Purkinje cell (primary cell): Measurements from ENCODE around the gene KRTCAP3. TPM values are rescaled to one million over a fixed set of nuclear protein-coding genes. Genes with fewer than 3 reads are reported as not detected.

Source experiments
- polyA plus RNA-seq: library from polyadenylated mRNA; unstranded; fragments of >200 nt; fragmentation: Nextera tagmentation; gene quantifications from 2 replicates; pipeline ENCODE4 v1.2.1, GENCODE V29; 2014

KRTCAP3 gene
- polyA plus RNA-seq: 2.8 and 12.7 TPM in 2 replicates

GRCh38 chr2:27441958-27442919 is at the start of gene KRTCAP3:
TSS of gene KRTCAP3 (plus strand) at chr2:27442381. CDS start at chr2:27442413, 32 bp downstream.

GRCh38 chr2:27409321-27410073 is 32.7 kb upstream of the KRTCAP3 start, which contains the start of gene PPM1G:
TSS of gene PPM1G (minus strand) at chr2:27409591. CDS start at chr2:27409422, 169 bp downstream.

GRCh38 chr2:27428213-27428977 is 13.8 kb upstream of the KRTCAP3 start, which contains the start of gene NRBP1:
TSS of gene NRBP1 (plus strand) at chr2:27428631. CDS start at chr2:27433274, 4,643 bp downstream.

GRCh38 chr2:27489498-27490397 is 47.6 kb downstream of the KRTCAP3 start, which contains the start of gene IFT172:
TSS of gene IFT172 (minus strand) at chr2:27489743. CDS start at chr2:27489653, 90 bp downstream.

Other genes starting within 250 kb of the KRTCAP3 start
- gene ATRAID, start 230.3 kb upstream of the KRTCAP3 start, polyA plus RNA-seq: 123 and 146 TPM in 2 replicates
- 7.2 and 9.7 TPM in 2 replicates for gene SLC5A6, start 230.1 kb upstream of the KRTCAP3 start, polyA plus RNA-seq
- gene CAD, start 225.0 kb upstream of the KRTCAP3 start, polyA plus RNA-seq: 4.1 and 4.9 TPM in 2 replicates
- gene SLC30A3, start 179.3 kb upstream of the KRTCAP3 start, polyA plus RNA-seq: 6.0 TPM in 1 of 2 replicates, not detected in the other
- not detected in 2 replicates for gene DNAJC5G, start 166.9 kb upstream of the KRTCAP3 start, polyA plus RNA-seq
- not detected in 2 replicates for gene TRIM54, start 160.0 kb upstream of the KRTCAP3 start, polyA plus RNA-seq
- gene UCN, start 133.9 kb upstream of the KRTCAP3 start, polyA plus RNA-seq: 0.43 TPM in 1 of 2 replicates, not detected in the other
- 142 and 167 TPM in 2 replicates for gene MPV17, start 119.3 kb upstream of the KRTCAP3 start, polyA plus RNA-seq
- 20.5 and 37.4 TPM in 2 replicates for gene GTF3C2, start 85.6 kb upstream of the KRTCAP3 start, polyA plus RNA-seq
- 18.7 and 31.8 TPM in 2 replicates for gene EIF2B4, start 72.0 kb upstream of the KRTCAP3 start, polyA plus RNA-seq
- 31.2 and 34.0 TPM in 2 replicates for gene SNX17, start 71.8 kb upstream of the KRTCAP3 start, polyA plus RNA-seq
- gene ZNF513, start 61.6 kb upstream of the KRTCAP3 start, polyA plus RNA-seq: 0.47 and 3.0 TPM in 2 replicates
- 16.7 and 18.0 TPM in 2 replicates for gene PPM1G, start 32.8 kb upstream of the KRTCAP3 start, polyA plus RNA-seq
- gene NRBP1, start 13.8 kb upstream of the KRTCAP3 start, polyA plus RNA-seq: 22.5 and 31.9 TPM in 2 replicates
- 22.7 and 29.2 TPM in 2 replicates for gene IFT172, start 47.4 kb downstream of the KRTCAP3 start, polyA plus RNA-seq
- 4.4 and 5.1 TPM in 2 replicates for gene FNDC4, start 52.8 kb downstream of the KRTCAP3 start, polyA plus RNA-seq
- gene GCKR, start 54.5 kb downstream of the KRTCAP3 start, polyA plus RNA-seq: not detected in 2 replicates
- 17.0 and 18.0 TPM in 2 replicates for gene ZNF512, start 140.7 kb downstream of the KRTCAP3 start, polyA plus RNA-seq
- 2.7 and 3.4 TPM in 2 replicates for gene CCDC121, start 186.6 kb downstream of the KRTCAP3 start, polyA plus RNA-seq
- 38.3 and 42.4 TPM in 2 replicates for gene GPN1, start 186.7 kb downstream of the KRTCAP3 start, polyA plus RNA-seq
- gene SUPT7L, start 221.2 kb downstream of the KRTCAP3 start, polyA plus RNA-seq: 37.2 and 44.2 TPM in 2 replicates
- gene SLC4A1AP, start 221.5 kb downstream of the KRTCAP3 start, polyA plus RNA-seq: 41.2 and 47.0 TPM in 2 replicates